Ishikawa (cell line): Measurements from ENCODE around the gene APOL5.
A peak's percentile ranks its signal among the peaks of the same experiment; 100 is the strongest.

ENCODE experiments used
- CEBPB ChIP-seq: IDR thresholded peaks from 2 replicates; pipeline ENCODE4 v1.6.1; 2012
- CREB1 ChIP-seq: IDR thresholded peaks from 2 replicates; pipeline ENCODE4 v1.6.1; 2012; ENCODE audit warnings: low read depth
- EGR1 ChIP-seq: IDR thresholded peaks from 2 replicates; pipeline ENCODE4 v1.6.1; 2012
- EP300 ChIP-seq: IDR thresholded peaks from 2 replicates; pipeline ENCODE4 v1.6.1; 2012; ENCODE audit warnings: borderline replicate concordance
- FOXM1 ChIP-seq: IDR thresholded peaks from 2 replicates; pipeline ENCODE4 v1.6.1; 2012; ENCODE audit warnings: low read depth, borderline replicate concordance
- MAX ChIP-seq: IDR thresholded peaks from 2 replicates; pipeline ENCODE4 v1.6.1; 2012
- NFIC ChIP-seq: IDR thresholded peaks from 2 replicates; pipeline ENCODE4 v1.6.1; 2012
- RAD21 ChIP-seq: IDR thresholded peaks from 2 replicates; pipeline ENCODE4 v1.6.1; 2012; ENCODE audit warnings: low read depth
- REST ChIP-seq: IDR thresholded peaks from 2 replicates; pipeline ENCODE4 v1.6.1; 2012; ENCODE audit warnings: low read depth, mild to moderate bottlenecking
- TAF1 ChIP-seq: IDR thresholded peaks from 2 replicates; pipeline ENCODE4 v1.6.1; 2012; ENCODE audit warnings: low read depth, mild to moderate bottlenecking
- TCF12 ChIP-seq: IDR thresholded peaks from 2 replicates; pipeline ENCODE4 v1.6.1; 2012; ENCODE audit warnings: low read depth
- USF1 ChIP-seq: IDR thresholded peaks from 2 replicates; pipeline ENCODE4 v1.6.1; 2012
- YY1 ChIP-seq: IDR thresholded peaks from 2 replicates; pipeline ENCODE4 v1.6.1; 2012; ENCODE audit warnings: low read depth
- ZBTB7A ChIP-seq: IDR thresholded peaks from 2 replicates; pipeline ENCODE4 v1.6.1; 2012; ENCODE audit warnings: low read depth

GRCh38 chr22:35686298-35686697 is 31.4 kb upstream of the APOL5 start:
- TF ChIP-seq RAD21 (no peak), EP300 (no peak), FOXM1 (no peak), ZBTB7A (no peak), CEBPB (no peak), REST (no peak), MAX (no peak), CREB1 (no peak), EGR1 (no peak), TAF1 (no peak), TCF12 (no peak), NFIC (0 out of 2 replicates have a peak, but pooled peaks have one; percentile 8), USF1 (no peak), YY1 (no peak)
